K562 (cell line): ENCODE measurements around the gene ROBO2. TPM values are rescaled to one million over a fixed set of nuclear protein-coding genes. Genes with fewer than 3 reads are reported as not detected.

Source experiments
- ATAC-seq: fragments of 200-7000 bp; cut with Tn5 transposase; 3 replicates; pipeline ENCODE4 v1.9.1; 2020; ENCODE audit warnings: moderate library complexity
- BruUV-seq: library from RNA; stranded (reverse); fragments of 400-500 nt; replicated peaks from 2 replicates; lab custom pipeline; 2021; lab: Mats Ljungman, UMichigan
- CTCF ChIA-PET: fragments of 300-600 bp; formaldehyde crosslinking; extraction: SDS; loops from one replicate; lab custom pipeline; 2021; ENCODE audit warnings: low intra/inter-chr PET ratio; lab: Yijun Ruan, JAX
- POLR2A ChIA-PET: fragments of 300-600, 350-650 bp; sonication (Branson Sonifier 250); formaldehyde crosslinking; extraction: SDS; loops from one replicate; lab custom pipeline; 2021; ENCODE audit warnings: antibody characterized with exemption, inconsistent platforms; lab: Yijun Ruan, JAX
- DNase-seq, 4 experiments: peaks; one replicate each; pipeline versions ENCODE4 v3.0.0 to v3.0.0-alpha.2; 2011 to 2018; ENCODE audit warnings: low spot score in 3 of 4, mixed read lengths in 3 of 4; ENCODE audit errors: extremely low read depth in 1 of 4
- FAIRE-seq: peaks from 2 replicates; lab custom pipeline; 2011; peaks lifted over from hg19 to GRCh38; lab: Jason Lieb, UNC
- H2AFZ ChIP-seq: 2 replicates; pipeline ENCODE4 v1.6.0; 2011; ENCODE audit warnings: low read depth, low read length, control low read depth, inconsistent platforms
- H3K27ac ChIP-seq: fragments of 200-600 bp; 3 replicates; pipeline ENCODE4 v1.8.0; 2011; ENCODE audit warnings: low read depth, mild to moderate bottlenecking, control low read depth, inconsistent platforms, low read length, moderate library complexity, mixed read lengths; ENCODE audit errors: extremely low read depth
- H3K27me3 ChIP-seq, 2 experiments: fragments of 300-600 bp in 1 of 2; 2 replicates in 1 of 2; 3 replicates in 1 of 2; pipeline versions ENCODE4 v1.6.0 to v1.8.0; 2011; ENCODE audit warnings: inconsistent platforms in 2 of 2, low read length in 2 of 2, mild to moderate bottlenecking in 1 of 2, mixed read lengths in 1 of 2, moderate library complexity in 1 of 2; ENCODE audit not compliant: control insufficient read depth in 2 of 2, insufficient read depth in 2 of 2
- H3K36me3 ChIP-seq: fragments of 300-600 bp; 3 replicates; pipeline ENCODE4 v1.8.0; 2011; ENCODE audit warnings: mild to moderate bottlenecking, low read length, inconsistent platforms; ENCODE audit not compliant: control insufficient read depth, insufficient read depth
- H3K4me1 ChIP-seq, 2 experiments: fragments of 200-600 bp in 1 of 2; replicated peaks in 1 of 2; 2 replicates in 1 of 2; 3 replicates in 1 of 2; pipeline versions ENCODE4 v1.5.1 to v1.8.0; 2011; ENCODE audit warnings: inconsistent platforms in 2 of 2, low read length in 2 of 2, mild to moderate bottlenecking in 1 of 2, mixed read lengths in 1 of 2, moderate library complexity in 1 of 2; ENCODE audit not compliant: control insufficient read depth in 2 of 2, insufficient read depth in 2 of 2
- H3K4me2 ChIP-seq: 2 replicates; pipeline ENCODE4 v1.6.1; 2011; ENCODE audit warnings: low read length, control low read depth, inconsistent platforms, mixed read lengths; ENCODE audit not compliant: insufficient read depth
- H3K4me3 ChIP-seq: fragments of 200-600 bp; sonication (generic), shearing (Covaris generic); 2 replicates; pipeline ENCODE4 v1.5.1; 2016; ENCODE audit warnings: control low read depth, inconsistent platforms
- H3K79me2 ChIP-seq: fragments of 200-600 bp; 3 replicates; pipeline ENCODE4 v1.8.0; 2011; ENCODE audit warnings: low read length, inconsistent platforms; ENCODE audit not compliant: control insufficient read depth, insufficient read depth
- H3K9ac ChIP-seq, 2 experiments: 2 replicates each; pipeline versions ENCODE4 v1.6.0 to v1.6.1; 2011; ENCODE audit warnings: low read depth in 2 of 2, low read length in 2 of 2, control low read depth in 1 of 2, inconsistent platforms in 1 of 2, mild to moderate bottlenecking in 1 of 2, mixed read lengths in 1 of 2; ENCODE audit not compliant: insufficient read depth in 1 of 2
- H3K9me1 ChIP-seq: one replicate; pipeline ENCODE4 v1.6.0; 2011; ENCODE audit warnings: inconsistent platforms, mild to moderate bottlenecking, low read length, moderate library complexity; ENCODE audit not compliant: control insufficient read depth, insufficient read depth
- H3K9me3 ChIP-seq: replicated peaks from 2 replicates; pipeline ENCODE4 v1.5.1; 2011; ENCODE audit warnings: low read depth, low read length, inconsistent platforms; ENCODE audit not compliant: control insufficient read depth, insufficient read depth
- H4K20me1 ChIP-seq: replicated peaks from 2 replicates; pipeline ENCODE4 v1.6.1; 2011; ENCODE audit warnings: low read length, inconsistent platforms, mixed read lengths; ENCODE audit not compliant: control insufficient read depth, insufficient read depth
- ARID1B ChIP-seq: fragments of 450-650 bp; IDR thresholded peaks from 2 replicates; pipeline ENCODE4 v1.6.1; 2016; ENCODE audit warnings: antibody characterized with exemption, mild to moderate bottlenecking, inconsistent platforms
- CBFB ChIP-seq: sonication (generic); formaldehyde crosslinking; IDR thresholded peaks from 2 replicates; pipeline ENCODE4 v1.4.0; 2020; ENCODE audit warnings: mild to moderate bottlenecking, missing genetic modification reagents
- EWSR1 ChIP-seq: fragments of 450-650 bp; IDR thresholded peaks from 2 replicates; pipeline ENCODE4 v1.6.1; 2018; ENCODE audit warnings: borderline replicate concordance, mild to moderate bottlenecking, low read depth, moderate library complexity; ENCODE audit not compliant: partially characterized antibody
- FOXK1 ChIP-seq: sonication (generic); formaldehyde crosslinking; IDR thresholded peaks from 2 replicates; pipeline ENCODE4 v1.8.0; 2022; ENCODE audit warnings: missing genetic modification reagents, mild to moderate bottlenecking, borderline replicate concordance
- HDAC2 ChIP-seq: fragments of 450-650 bp; IDR thresholded peaks from 2 replicates; pipeline ENCODE4 v1.6.1; 2016; ENCODE audit warnings: mild to moderate bottlenecking
- HLTF ChIP-seq: fragments of 450-650 bp; IDR thresholded peaks from 2 replicates; pipeline ENCODE4 v1.6.1; 2016
- ILK ChIP-seq: fragments of 450-650 bp; IDR thresholded peaks from 2 replicates; pipeline ENCODE4 v1.6.1; 2016; ENCODE audit warnings: missing genetic modification characterization, low read depth, mild to moderate bottlenecking, missing compliant biosample characterization, moderate library complexity, borderline replicate concordance
- NRF1 ChIP-seq, 2 experiments: fragments of 450-650 bp; IDR thresholded peaks in 1 of 2; conservative IDR thresholded peaks in 1 of 2; 2 replicates each; pipeline ENCODE4 v1.6.1; 2014; ENCODE audit warnings: mild to moderate bottlenecking in 2 of 2
- PML ChIP-seq: IDR thresholded peaks from 2 replicates; pipeline ENCODE4 v1.6.1; 2012; ENCODE audit warnings: low read length, inconsistent platforms
- SIN3A ChIP-seq, 2 experiments: fragments of 150-350 bp in 1 of 2; IDR thresholded peaks; 2 replicates each; pipeline ENCODE4 v1.6.1; 2011 to 2016; ENCODE audit warnings: borderline replicate concordance in 2 of 2, low read depth in 2 of 2, low read length in 2 of 2, mild to moderate bottlenecking in 2 of 2, moderate library complexity in 2 of 2; ENCODE audit not compliant: control insufficient read depth in 1 of 2
- SIRT6 ChIP-seq: IDR thresholded peaks from one replicate; pipeline ENCODE4 v1.6.1; 2012; ENCODE audit warnings: low read depth, mild to moderate bottlenecking, control low read depth, inconsistent platforms, low read length, moderate library complexity
- STAG1 ChIP-seq: sonication (generic); formaldehyde crosslinking; IDR thresholded peaks from 2 replicates; pipeline ENCODE4 v1.5.0; 2020; ENCODE audit warnings: missing genetic modification reagents, borderline replicate concordance
- ZKSCAN3 ChIP-seq: fragments of 250-450 bp; sonication (Bioruptor Pico); IDR thresholded peaks from 2 replicates; pipeline ENCODE4 v1.4.0; 2020
- ZNF3 ChIP-seq: fragments of 250-450 bp; sonication (Bioruptor Pico); IDR thresholded peaks from 2 replicates; pipeline ENCODE4 v1.5.0; 2021; ENCODE audit warnings: mild to moderate bottlenecking, moderate library complexity
- WGBS: fragments of 100-300 bp; shearing (Covaris generic); methylation state at CpG from one replicate; pipeline ENCODE4 v1.1.6; 2016; ENCODE audit warnings: low coverage, mixed read lengths; ENCODE audit not compliant: insufficient coverage; ENCODE audit errors: missing lambda C conversion rate; 5-methylcytosine and 5-hydroxymethylcytosine counted together
- in situ Hi-C: fragments of 300-500 bp; cut with MboI; formaldehyde crosslinking; loops from 4 replicates; pipeline ENCODE4 v1.15.0; 2018; ENCODE audit warnings: inconsistent platforms, mixed read lengths
- intact Hi-C: fragments of 100-400 bp; cut with micrococcal nuclease; formaldehyde crosslinking; loops from 2 replicates; pipeline ENCODE4 v1.14.2; 2022
- polyA plus RNA-seq, 8 experiments: library from polyadenylated mRNA; depleted of rRNA in 4 of 8; stranded (reverse) in 5 of 8; unstranded in 3 of 8; fragments of >200 nt; fragmentation: Nextera tagmentation in 2 of 8; fragmentation: Illumina TruSeq in 1 of 8; extraction: Ambion mirVana in 2 of 8; extraction: Trizol in 1 of 8; gene quantifications; 2 replicates each; pipeline versions ENCODE4 v1.2.1 to v1.2.3, GENCODE V29; 2011 to 2014; ENCODE audit warnings: inconsistent platforms in 1 of 8, missing spikeins in 1 of 8
- total RNA-seq, 7 experiments: library from RNA; depleted of rRNA in 6 of 7; stranded (reverse); fragments of >200 nt in 6 of 7; fragmentation: Illumina TruSeq in 2 of 7; extraction: Trizol in 2 of 7; gene quantifications; 2 replicates each; pipeline versions ENCODE4 v1.2.1 to v1.2.3, GENCODE V29; 2011 to 2021; ENCODE audit warnings: low replicate concordance in 1 of 7
- TF ChIP-seq, protein P1 (sequence below): sonication (generic); formaldehyde crosslinking; IDR thresholded peaks from 2 replicates; pipeline ENCODE4 v1.9.0; 2022; ENCODE audit warnings: mild to moderate bottlenecking, missing genetic modification reagents
- TF ChIP-seq, protein P2 (sequence below): fragments of 250-450 bp; sonication (Bioruptor Pico); IDR thresholded peaks from 2 replicates; pipeline ENCODE4 v1.8.0; 2022; ENCODE audit warnings: inconsistent platforms

ROBO2 gene
- total and polyA plus RNA-seq, 9 of the 15 experiments (the other 6 are each of a cell fraction or from before 2014, with no cell fraction given): 0.84 to 3.0 (median 1.7) TPM

DNA sequence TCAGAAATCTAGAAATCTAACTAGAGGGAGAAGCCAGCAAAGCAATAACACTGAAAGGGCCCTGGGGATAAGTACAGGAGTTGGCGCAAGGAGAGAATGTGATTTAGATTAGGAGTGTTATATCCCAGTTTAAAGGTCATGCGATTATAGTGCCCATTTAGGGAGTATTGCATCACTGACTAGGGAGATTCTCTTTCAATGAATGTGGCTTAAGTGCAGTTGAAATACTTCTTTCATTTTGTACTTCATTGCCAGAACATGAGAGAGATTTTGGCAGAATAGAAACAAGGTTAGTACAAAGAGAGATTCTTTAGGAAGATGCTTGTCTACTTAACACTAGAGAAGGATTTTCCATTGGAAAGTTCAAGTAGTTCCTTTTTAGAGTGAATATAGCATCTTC lies 13.9 kb downstream of the ROBO2 start:
- POLR2A ChIA-PET: no interaction called here
- Histone ChIP-seq H3K4me3 (no peak overlapping the region), H3K9me3 (no peaks in the 10 kb centered on the region), H3K79me2 (no peaks in the 10 kb centered on the region; the same call in 2 of the 3 replicates), H3K27ac (no peak overlapping the region), H3K27me3 (no peaks in the 10 kb centered on the region), H2AFZ (no peak overlapping the region), H3K9me1 (no peaks in the 10 kb centered on the region), H3K9ac (no peak overlapping the region), H3K4me1 (no peaks in the 10 kb centered on the region), H3K36me3 (no peaks in the 10 kb centered on the region), H3K4me2 (no peak overlapping the region), H4K20me1 (no peaks in the 10 kb centered on the region)
- CTCF ChIA-PET: no interaction called here
- TF ChIP-seq FOXK1 (CRISPR knock-in tag): no peak
- TF ChIP-seq, protein P1, sequence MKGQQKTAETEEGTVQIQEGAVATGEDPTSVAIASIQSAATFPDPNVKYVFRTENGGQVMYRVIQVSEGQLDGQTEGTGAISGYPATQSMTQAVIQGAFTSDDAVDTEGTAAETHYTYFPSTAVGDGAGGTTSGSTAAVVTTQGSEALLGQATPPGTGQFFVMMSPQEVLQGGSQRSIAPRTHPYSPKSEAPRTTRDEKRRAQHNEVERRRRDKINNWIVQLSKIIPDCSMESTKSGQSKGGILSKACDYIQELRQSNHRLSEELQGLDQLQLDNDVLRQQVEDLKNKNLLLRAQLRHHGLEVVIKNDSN (CRISPR knock-in tag): no peak
- TF ChIP-seq, protein P2, sequence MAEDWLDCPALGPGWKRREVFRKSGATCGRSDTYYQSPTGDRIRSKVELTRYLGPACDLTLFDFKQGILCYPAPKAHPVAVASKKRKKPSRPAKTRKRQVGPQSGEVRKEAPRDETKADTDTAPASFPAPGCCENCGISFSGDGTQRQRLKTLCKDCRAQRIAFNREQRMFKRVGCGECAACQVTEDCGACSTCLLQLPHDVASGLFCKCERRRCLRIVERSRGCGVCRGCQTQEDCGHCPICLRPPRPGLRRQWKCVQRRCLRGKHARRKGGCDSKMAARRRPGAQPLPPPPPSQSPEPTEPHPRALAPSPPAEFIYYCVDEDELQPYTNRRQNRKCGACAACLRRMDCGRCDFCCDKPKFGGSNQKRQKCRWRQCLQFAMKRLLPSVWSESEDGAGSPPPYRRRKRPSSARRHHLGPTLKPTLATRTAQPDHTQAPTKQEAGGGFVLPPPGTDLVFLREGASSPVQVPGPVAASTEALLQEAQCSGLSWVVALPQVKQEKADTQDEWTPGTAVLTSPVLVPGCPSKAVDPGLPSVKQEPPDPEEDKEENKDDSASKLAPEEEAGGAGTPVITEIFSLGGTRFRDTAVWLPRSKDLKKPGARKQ: no peak
- no peak for TF ChIP-seq SIRT6
- TF ChIP-seq PML: no peak
- no peak for TF ChIP-seq ZNF3 (CRISPR knock-in tag)
- no peak for TF ChIP-seq HDAC2
- TF ChIP-seq CBFB (CRISPR knock-in tag): no peak
- TF ChIP-seq ILK (tag): no peak
- TF ChIP-seq HLTF: no peak
- TF ChIP-seq NRF1 (conservative IDR thresholded peaks at IDR 0.05 in 1 of 2, IDR thresholded peaks at IDR 0.05 in 1 of 2): no peak
- TF ChIP-seq ARID1B: no peak
- TF ChIP-seq ZKSCAN3 (CRISPR knock-in tag): no peak
- no peak for TF ChIP-seq SIN3A (IDR thresholded peaks at IDR 0.05; ENCODE audit: borderline replicate concordance in 2 of 2, control insufficient read depth in 1 of 2, low read depth in 2 of 2, low read length in 2 of 2)
- no peak for TF ChIP-seq EWSR1
- TF ChIP-seq STAG1 (CRISPR knock-in tag): no peak
- in situ Hi-C loops (no loop called here), intact Hi-C loops (no loop called here)
- DNase-seq (no peak), FAIRE-seq (no peak), ATAC-seq (no peak)
- BruUV-seq: no TSS peak
- 33% methylated on average over 2 of the region's 2 CpGs for whole genome bisulfite sequencing
